GM21619 (cell line): Measurements from ENCODE around the gene ARID1B.
A peak's percentile ranks its signal among the peaks of the same experiment; 100 is the strongest.

Experiments
- ATAC-seq: cut with Tn5 transposase; IDR thresholded peaks from one replicate; pipeline ENCODE4 v1.9.1; 2021; ENCODE audit not compliant: unreplicated experiment

Gene ARID1B

GRCh38 chr6:157194643-157195042 is 417.5 kb downstream of the ARID1B start:
- no peak for ATAC-seq

DNA sequence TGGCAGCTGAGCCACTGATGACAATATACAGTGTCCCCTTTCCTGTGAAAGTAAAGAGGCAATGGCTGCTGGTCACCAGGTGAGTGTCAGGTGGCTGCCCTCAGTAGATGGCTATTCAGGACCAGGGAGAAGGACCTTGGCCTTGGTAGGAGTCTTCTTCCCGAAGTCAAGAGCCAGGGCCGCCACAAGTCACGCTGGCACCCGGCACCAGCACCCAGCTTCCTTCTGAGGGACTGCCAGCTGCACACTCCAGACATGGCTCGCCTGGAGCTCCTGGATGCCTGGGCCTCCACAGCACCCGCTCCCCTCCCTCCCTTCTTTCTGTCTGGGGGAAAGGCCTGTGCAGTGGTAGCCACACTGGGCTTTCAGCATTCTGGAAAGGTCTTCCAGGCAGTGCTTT is 419.2 kb downstream of the ARID1B start:
- no peak for ATAC-seq

- no peak for ATAC-seq
These were observed 421.5 kb downstream of the ARID1B start for GRCh38 chr6:157198425-157199279.

- no peak for ATAC-seq
These were observed 422.9 kb downstream of the ARID1B start for GRCh38 chr6:157200117-157200516.

DNA sequence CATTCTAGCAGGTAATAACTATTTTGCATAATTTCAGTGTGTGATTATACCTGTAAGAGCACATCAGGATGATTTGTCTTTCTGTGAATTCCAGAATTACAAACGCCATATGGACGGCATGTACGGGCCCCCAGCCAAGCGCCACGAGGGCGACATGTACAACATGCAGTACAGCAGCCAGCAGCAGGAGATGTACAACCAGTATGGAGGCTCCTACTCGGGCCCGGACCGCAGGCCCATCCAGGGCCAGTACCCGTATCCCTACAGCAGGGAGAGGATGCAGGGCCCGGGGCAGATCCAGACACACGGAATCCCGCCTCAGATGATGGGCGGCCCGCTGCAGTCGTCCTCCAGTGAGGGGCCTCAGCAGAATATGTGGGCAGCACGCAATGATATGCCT is 423.4 kb downstream of the ARID1B start:
- no peak for ATAC-seq

- ATAC-seq: no peak
These were observed 423.9 kb downstream of the ARID1B start for GRCh38 chr6:157201083-157201482.

DNA sequence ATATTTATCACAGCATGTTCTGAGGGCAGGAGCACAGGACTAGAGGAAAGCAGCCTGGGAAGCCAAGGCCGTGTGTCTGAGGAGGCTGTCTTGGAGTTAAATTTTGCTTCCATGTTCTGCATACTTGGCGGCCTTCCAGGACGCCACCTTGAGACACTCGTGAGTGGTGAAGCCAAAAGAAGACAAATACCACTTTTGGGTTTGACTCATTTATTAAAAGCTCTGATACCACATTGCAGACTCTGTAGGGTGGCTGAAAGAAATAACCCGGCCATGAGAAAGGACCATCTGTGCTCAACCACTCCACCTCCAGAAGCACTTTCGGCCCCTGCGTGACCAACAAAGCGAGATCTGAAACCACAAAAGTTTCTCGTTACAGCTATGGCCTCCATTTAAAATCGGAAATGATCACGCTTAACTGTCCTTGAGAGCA is 426.1 kb downstream of the ARID1B start:
- peak; percentile 98 for ATAC-seq

GRCh38 chr6:157203764-157204163 is 426.6 kb downstream of the ARID1B start:
- no peak for ATAC-seq

DNA sequence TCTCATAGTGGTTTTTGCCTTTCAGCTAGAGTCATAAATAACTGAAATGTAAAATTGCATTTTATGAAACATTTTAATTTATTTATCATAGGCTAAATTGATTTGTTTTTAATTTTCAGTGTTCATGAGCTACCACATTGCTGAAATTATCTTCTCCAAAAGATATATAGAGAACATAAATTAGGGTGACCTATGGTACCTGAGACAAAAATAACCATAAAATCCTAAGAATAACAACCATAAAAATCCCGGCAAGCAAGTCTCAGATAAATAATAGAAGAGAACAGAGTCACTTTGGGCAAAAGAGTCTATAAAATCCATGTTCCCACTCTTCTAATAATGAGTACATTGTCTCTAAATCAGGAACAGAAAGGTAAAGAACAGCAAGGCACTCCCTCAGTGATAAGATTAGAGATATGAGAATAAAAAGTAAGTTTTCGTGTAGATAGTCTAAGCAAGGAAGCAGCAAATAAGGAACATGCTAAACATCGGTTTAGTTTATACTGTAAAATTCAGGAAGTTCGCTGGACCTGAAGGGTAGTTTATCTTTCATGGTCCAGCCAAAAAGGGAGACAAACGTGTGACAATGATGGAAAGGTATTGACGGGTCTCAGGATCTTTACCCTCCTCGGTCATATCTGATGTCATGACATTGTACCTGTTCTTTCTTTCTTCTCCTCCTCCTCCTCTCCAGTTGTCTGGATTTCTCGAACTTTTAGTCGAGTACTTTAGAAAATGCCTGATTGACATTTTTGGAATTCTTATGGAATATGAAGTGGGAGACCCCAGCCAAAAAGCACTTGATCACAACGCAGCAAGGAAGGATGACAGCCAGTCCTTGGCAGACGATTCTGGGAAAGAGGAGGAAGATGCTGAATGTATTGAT is 428.5 kb downstream of the ARID1B start:
- ATAC-seq: no peak

DNA sequence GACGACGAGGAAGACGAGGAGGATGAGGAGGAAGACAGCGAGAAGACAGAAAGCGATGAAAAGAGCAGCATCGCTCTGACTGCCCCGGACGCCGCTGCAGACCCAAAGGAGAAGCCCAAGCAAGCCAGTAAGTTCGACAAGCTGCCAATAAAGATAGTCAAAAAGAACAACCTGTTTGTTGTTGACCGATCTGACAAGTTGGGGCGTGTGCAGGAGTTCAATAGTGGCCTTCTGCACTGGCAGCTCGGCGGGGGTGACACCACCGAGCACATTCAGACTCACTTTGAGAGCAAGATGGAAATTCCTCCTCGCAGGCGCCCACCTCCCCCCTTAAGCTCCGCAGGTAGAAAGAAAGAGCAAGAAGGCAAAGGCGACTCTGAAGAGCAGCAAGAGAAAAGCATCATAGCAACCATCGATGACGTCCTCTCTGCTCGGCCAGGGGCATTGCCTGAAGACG is 429.2 kb downstream of the ARID1B start:
- no peak for ATAC-seq

- no peak for ATAC-seq
These were observed 430.4 kb downstream of the ARID1B start for GRCh38 chr6:157207521-157208076.

DNA sequence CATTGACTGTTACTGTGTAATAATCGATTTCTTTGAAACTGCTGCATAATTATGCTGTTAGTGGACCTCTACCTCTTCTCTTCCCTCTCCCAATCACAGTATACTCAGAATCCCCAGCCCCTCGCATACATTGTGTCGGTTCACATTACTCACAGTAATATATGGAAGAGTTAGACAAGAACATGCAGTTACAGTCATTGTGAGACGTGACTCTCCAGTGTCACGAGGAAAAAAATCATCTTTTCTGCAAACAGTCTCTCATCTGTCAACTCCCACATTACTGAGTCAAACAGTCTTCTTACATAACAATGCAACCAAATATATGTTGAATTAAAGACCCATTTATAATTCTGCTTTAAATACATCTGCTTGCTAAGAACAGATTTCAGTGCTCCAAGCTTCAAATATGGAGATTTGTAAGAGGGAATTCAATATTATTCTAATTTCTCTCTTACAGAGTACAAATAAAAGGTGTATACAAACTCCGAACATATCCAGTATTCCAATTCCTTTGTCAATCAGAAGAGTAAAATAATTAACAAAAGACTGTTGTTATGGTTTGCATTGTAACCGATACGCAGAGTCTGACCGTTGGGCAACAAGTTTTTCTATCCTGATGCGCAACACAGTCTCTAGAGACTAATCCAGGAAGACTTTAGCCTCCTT is 432.8 kb downstream of the ARID1B start:
- ATAC-seq: no peak

- no peak for ATAC-seq
These were observed 433.8 kb downstream of the ARID1B start for GRCh38 chr6:157210954-157211353.

DNA sequence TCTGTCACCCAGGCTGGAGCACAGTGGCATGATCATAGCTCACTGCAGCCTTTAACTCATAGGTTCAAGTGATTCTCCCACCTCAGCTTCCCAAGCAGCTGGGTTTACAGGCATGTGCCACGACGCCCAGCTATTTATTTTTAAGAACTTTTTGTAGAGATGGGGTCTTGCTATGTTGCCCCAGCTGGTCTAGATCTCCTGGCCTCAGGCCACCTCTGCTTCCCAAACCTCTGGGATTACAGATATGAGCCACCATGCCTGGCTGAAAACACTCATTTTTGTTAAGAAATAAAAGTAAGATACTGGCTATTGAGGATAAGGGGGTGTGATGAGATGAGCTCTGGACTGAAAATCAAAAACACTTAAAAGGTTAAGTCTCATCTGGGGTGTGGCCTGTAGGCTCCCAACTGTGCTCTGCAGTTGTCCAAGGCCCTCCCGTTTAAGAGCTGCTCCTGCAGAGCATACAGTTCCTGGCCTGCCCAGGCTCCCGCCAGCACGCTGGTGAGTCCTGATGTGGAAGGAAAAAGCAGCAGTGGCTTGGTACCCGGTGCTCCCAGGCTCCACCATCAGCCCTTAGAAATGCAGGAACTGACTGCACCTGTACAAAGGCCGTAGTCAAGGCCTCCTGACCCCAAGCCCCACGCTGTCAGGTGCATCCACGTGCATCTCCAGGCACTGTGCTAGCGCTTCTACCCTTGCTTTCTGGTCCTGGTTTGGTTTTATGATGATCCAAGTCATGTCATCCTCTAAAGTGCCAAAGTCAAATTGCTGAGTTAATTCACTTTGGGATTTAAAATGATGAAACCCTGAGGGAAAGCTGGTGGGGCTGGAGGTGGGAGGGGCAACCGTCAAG is 434.7 kb downstream of the ARID1B start:
- ATAC-seq: no peak

GRCh38 chr6:157213426-157213825 is 436.2 kb downstream of the ARID1B start:
- no peak for ATAC-seq

- no peak for ATAC-seq
These were observed 436.9 kb downstream of the ARID1B start for GRCh38 chr6:157213907-157214565.

- no peak for ATAC-seq
These were observed 438.5 kb downstream of the ARID1B start for GRCh38 chr6:157215717-157216116.

DNA sequence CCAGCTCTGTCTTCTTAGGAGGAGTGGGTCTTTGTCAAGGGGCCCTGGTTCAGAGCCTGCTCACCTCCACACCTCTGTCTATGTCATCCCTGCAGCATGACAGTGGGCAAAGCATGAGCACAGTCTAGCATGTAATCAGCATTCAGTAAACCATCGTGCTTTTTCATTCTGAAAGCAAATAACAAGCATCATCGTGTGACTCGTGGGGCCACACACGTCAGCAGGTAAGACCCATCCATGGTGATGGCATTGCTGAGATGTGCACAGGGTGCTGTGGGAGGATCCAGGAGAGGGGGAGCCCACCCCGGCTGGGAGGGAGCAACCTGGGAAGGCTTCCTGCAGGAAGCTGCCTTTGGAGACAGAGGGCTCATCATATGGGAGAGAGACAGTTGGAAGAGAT is 439.4 kb downstream of the ARID1B start:
- ATAC-seq: no peak

DNA sequence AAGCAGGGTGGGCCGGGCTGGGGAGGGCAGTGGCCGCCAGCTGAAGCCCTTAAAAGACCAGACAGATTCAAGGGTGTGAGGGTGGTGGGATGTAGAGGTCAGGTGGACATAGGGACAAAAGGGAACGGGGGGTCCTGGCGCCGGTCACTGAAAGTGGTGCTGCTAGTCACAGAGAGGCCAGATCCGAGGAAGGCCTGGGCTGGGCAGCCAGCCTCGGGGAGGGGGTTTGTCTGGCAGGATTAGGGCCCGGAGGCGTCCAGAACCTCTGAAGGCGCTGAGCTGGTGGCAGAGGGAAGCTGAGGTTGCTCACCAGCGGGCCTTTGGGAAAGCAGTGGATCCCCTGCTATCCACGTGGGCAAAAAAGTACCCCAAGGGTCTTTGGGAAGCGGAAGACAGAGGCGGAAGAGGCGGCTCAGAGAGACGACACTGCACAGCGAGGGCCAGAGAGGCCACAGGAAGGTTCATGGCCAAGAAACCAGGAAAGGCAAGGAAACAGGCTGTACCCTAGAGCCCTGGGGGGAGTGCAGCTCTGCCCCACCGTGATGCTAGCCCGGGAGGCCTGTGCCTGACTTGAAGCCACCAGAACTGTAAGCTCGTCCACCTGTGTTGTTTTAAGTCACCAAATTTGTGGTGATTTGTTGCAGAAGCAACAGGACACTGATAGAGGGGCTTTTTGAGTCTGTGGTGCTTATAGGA is 440.2 kb downstream of the ARID1B start:
- ATAC-seq: no peak
